Colon (tissue), 2 donors: ENCODE results near the gene MAP7D1.

Experiments
- FAIRE-seq: peaks from 2 replicates; lab custom pipeline; 2012; peaks lifted over from hg19 to GRCh38; lab: Jason Lieb, UNC
- donor health status: control.
- donor health status: control.

MAP7D1 gene

GRCh38 chr1:36126797-36127500, 29.0 kb upstream of the MAP7D1 start:
- FAIRE-seq, result no peak

DNA sequence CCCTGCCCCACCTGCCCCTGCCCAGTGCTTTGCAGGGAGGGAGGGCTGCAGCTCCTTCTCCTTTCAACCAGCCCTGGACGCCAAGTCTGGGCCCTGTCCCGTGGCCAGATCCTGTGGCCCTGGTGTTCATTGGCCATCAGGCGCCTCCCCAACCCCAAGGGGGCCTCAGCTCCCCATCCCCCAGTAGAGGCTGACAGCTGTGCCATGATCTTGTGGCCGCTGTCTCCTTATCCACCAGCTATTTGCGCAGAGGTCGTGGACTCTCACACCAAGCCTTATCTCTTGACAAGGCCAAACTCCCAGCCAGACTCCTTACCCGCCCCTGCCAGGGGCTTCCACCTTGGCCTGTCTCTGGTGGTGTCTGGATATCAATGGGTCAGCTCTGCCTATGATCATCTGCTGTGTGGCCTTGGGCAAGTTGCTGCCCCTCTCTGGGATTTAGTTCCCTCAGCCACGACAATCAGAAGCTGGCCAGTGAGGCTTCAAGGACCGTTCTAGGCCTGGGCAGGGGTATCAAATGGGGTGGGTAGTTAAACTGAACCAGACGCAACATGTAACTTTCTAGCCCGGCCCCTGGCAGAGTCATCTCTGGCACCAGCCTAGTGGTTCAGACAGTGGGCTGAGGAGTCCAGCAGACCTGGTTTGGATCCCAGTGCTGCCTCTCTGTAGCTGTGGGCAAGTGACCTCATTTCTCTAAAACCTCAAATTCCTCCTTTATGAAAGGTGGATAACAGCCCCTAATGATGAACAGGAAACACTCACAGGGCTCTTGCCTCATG, 27.6 kb upstream of the MAP7D1 start:
- no peak for FAIRE-seq

DNA sequence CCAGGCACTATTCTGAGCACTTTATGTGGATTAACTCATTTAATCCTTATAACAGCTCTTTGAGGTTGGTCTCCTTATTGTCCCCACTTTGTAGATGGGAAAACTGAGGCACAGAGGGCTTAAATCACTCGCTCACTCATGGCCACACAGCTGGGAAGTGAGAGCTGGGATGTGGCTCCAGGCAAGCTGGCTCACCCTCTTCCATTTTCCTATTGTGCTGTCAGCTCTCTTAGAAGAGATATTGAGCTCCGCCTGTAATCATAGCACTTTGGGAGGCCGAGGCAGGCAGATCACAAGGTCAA, 27.1 kb upstream of the MAP7D1 start:
- FAIRE-seq, result no peak

DNA sequence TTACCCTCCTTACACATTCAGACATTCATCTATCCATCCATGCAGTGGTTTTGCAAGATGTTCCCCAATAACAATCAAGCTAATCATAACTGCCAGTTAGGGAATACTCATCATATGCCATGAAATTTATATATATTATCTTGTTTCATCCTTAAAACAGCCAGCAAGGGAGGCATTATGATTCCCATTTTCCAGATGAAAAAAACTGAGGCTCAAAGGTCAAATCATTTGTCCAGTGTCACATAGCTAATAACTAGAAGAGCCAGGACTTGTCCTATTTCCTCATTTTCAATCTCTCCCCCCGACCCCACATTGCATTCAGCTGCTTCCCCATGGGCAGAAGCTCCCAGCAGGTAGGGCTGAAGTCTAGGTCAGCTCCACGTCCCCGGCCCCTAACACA, 23.9 kb upstream of the MAP7D1 start:
- no peak for FAIRE-seq

DNA sequence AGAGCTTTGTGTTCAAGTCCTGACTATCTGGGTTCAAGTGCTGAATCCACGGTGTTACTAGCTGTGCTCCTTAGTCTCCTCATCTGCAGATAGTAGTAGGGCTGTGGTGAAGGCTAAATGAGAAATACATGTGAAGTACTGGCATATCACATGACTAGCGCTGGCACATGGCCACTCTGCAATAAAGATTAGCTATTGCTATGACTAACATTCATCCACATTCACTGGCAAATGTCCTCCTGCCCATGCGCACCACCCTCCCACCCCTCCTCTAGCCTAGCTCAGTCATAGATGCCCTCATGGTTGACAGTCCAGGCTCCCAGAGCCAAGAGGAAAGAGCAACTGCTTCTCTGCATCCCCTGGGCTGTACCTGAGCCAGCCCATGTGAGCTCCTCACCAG, 22.5 kb upstream of the MAP7D1 start:
- no peak for FAIRE-seq

GRCh38 chr1:36134031-36134430, 21.9 kb upstream of the MAP7D1 start:
- no peak for FAIRE-seq

GRCh38 chr1:36134505-36135329, 21.2 kb upstream of the MAP7D1 start:
- no peak for FAIRE-seq

DNA sequence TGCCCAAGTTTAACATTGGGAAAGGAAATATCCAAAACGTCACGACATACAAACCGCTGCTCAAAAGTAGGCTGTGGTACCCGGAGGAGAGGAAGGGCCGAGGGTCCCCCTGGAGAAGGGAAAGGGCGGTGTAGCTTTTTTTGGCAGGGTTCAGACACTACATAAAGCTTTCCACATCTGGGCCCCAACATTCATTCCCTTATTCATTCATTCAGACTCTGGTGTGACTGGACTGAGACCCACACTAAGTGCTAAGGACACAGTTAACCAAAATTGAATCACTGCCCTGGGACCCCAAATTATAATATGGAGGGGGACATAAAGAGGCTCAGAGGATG, 20.7 kb upstream of the MAP7D1 start:
- no peak for FAIRE-seq

DNA sequence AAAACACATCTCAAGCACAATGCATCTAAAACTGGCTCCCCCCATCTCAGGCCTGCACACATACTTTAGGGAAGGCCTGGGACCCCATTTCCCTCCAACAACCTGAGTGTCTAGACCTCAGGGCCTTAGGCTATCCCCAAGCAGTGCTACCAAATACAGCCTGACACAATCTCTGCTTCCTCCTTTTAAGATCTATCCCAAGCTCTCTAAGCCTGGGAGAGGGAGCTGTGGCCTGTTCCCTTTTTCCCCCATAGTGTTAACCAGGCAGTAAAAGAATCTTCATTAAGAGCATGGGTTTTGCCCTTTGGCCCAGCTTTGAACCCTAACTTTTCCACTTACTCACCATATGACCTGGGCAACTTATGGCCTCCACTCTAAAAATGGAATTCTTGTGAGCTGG, 20.2 kb upstream of the MAP7D1 start:
- no peak for FAIRE-seq

DNA sequence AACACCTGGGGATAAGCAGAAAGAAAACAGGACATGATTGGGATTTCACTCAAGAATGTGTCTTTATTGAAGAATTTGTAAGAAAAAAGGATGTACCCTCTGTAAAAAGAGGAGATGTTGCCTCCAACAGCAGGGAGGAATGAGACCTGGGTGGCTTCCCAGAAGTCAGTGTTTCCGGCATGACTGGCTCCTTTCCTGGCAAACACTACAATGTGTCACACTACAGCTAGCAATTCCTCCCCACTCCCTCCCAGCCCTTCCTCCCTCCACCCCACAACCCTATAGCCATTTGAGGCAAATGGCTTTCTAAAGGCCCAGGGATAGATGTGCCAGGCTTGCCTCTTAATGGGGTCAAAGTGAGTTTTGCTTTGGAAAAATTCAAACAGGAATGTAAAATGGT, 19.4 kb upstream of the MAP7D1 start:
- FAIRE-seq, result no peak

- FAIRE-seq, result no peak
Measured at GRCh38 chr1:36137226-36137625, 18.7 kb upstream of the MAP7D1 start.

GRCh38 chr1:36137776-36138175, 18.2 kb upstream of the MAP7D1 start:
- no peak for FAIRE-seq

DNA sequence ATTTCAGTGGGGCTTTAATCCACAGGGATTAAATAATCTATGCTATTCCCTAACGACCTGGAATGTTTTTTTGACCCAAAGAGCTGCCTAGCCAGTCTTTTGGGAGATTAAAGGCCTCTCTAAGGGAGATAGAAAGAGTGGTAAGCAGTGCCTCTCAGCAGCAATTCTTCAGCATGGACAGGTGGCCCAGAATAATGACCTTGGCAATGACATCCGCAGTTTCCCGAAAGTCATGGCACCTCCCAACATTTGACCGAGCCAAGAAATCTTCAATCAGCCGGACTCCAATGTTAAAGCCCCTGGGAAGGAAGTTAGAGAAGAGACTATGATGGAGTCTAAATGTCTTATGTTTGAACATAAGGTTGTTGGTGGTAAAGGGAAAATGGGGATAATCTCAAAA, 16.4 kb upstream of the MAP7D1 start:
- no peak for FAIRE-seq

DNA sequence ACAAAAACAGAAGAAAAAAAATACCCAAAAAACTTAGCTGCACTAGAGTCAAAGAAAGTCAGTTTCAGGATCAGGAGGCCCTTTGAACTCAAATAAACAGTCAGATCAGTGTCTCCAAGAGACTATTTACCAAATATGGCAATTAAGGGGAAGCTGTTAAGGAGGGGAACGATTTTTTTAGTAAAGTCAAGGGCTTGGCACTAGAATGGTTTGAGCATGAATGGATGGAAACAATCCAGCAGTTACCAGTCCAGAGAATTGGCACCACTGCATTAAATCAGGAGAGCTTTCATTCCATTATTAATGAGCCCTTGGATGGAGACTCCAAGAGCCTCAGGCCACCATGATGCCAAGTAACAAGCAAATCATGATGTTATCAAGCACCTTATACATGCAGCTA, 13.8 kb upstream of the MAP7D1 start:
- no peak for FAIRE-seq

DNA sequence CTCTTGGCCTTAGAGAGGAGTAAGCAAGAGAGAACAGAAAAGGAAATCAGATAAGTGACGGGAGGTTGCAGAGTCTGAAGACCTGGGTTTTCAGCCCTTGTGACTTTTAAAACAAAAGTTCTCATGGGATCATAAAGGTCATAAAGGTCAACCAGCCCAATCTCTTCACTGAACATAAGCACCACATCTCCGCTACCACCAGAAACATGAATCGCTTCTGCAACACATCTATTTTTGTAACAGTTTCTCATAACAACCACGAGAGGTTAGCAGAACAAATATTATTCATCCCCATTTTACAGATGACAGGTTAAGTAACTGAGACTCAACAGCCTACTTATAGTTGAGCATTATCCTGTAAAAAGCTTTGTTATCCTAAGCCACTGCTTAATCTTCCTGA, 12.5 kb upstream of the MAP7D1 start:
- no peak for FAIRE-seq

DNA sequence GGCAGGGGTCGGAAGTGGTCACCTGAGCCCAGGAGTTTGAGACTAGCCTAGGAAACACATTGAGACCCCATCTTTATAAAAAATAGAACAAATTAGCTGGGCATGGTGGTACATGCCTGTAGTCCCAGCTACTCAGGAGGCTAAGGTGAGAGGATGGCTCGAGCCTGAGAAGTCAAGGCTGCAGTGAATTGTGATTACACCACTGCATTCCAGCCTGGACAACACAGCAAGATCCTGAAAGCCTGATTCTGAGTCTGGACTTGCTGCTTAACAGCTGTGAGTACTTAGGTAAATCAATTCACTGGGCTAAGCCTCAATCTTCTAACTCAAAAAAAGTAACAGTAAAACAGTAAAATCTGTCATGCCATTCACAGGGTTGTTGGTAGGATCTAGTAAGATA, 11.5 kb upstream of the MAP7D1 start:
- FAIRE-seq, result no peak

GRCh38 chr1:36148821-36149236, 7.1 kb upstream of the MAP7D1 start:
- no peak for FAIRE-seq

DNA sequence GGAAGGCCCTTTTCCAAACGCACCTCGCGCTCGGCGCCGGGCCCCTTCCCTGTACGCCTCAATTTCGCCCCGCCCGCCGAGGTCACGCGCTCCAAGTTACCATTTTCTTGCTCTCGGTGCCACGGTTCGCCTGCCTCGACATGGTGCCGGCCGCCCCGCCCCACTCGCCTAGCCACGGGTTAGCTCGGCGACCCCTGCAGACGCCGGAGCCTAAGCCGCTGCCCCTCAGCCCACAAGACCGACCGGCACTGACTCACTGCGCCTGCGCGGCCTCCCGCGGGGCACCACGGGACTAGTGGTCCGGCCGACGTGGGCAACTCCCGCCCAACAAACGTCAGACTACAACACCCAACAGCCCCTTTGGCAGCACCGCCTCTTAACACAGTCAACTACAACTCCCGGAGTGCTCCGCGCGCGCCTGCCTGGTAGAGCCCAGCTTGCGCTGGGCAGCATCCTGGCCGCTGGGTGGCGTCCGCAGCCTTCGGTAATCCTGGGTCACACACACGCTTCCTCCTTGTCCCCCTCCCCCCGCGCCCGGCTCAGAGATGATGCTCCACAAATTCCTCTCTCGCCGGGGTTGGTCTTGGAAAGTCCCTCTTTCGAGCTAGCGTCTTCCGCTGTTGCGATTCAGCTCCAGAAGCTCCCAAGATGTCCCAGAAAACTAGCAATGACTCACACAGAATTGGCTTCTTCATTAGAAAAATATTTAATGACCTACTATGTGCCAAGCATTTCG, 6.6 kb upstream of the MAP7D1 start, which contains the start of gene TRAPPC3:
Gene TRAPPC3, minus strand, starts transcription at position 250 of the 736 bp plus-strand sequence. Its CDS starts 108 bp downstream, at position 142.
- FAIRE-seq, result no peak

- no peak for FAIRE-seq
Measured at GRCh38 chr1:36149973-36150295, 6.0 kb upstream of the MAP7D1 start.

DNA sequence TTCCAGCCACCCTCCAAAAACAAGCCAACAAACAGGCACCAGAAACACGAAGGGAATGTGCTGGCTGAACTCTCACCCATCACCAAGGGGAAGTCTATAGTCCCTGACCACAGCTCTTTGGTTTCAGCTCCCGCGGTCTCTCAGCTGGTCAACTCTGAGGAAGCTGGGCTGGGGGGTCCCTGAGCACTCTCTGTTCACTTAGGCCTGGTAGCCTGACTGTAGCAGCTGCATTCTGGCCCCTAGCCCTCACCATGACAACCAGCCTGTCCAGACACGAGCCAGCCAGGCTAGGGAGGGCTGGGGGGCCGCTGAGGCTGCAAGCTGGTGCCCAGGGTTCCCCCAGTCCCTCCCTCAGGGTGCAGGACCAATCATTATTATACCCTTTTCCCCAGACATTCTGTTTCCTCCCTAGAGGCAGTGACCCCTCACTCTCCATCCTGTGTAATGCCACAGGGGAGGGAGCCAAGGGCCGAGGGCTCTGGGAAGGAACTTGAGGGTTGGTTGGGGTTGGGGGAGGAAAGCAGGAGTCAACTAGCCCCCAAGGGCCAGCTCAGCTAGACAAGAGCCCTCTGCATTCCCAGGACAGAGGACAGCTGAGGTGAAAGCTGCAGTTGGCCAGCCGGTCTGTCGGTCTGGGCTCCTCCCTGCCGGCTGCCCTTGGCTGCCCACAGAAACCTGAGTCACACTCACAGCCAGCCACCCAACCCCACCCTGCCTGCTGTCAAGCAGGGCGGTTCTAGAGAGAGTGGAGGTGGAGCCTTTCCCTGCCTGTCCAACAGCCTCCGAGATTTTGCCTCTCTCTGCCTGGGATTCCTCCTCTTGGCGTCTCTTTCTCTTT, 5.4 kb upstream of the MAP7D1 start:
- FAIRE-seq, result no peak

DNA sequence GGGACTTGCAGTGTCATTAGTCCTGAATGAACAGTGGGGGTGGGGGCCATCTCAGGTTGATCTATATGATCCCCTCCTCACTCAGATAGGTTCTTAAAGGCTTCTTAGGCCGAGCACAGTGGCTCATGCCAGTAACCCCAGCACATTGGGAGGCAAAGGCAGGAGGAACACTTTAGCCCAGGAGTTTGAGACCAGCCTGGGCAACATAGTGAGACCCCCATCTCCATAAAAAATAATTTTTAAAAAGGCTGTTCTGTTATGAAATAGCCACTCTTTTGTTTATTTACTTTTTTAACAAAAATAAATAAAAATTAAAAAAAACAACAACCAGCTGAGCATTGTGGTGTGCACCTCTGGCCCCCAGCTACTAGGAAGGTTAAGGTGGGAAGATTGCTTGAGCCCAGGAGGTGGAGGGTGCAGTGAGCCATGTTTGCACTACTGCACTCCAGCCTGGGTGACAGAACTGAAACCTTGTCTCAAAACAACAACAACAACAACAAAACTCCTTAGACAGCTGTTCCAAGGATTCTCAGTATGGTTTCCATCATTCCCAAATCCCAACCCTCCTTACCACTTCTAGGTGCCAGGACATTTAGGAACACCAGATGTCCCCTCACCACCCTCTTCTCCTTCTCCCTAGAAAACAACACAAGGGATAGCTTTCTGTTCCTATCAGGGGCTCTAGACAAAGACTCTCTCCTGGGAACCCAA, 4.7 kb upstream of the MAP7D1 start:
- FAIRE-seq, result no peak
